Neuronal stem cell (in vitro differentiated cells): ENCODE results near the gene RELN.

Source experiments
- DNase-seq: peaks from one replicate; pipeline ENCODE4 v3.0.0-alpha.2; 2013; ENCODE audit warnings: low spot score
- H2AFZ ChIP-seq: one replicate; pipeline ENCODE4 v1.6.1; 2013; ENCODE audit warnings: mild to moderate bottlenecking, low read length, inconsistent platforms
- H2AK5ac ChIP-seq: 2 replicates; pipeline ENCODE4 v1.6.1; 2013; ENCODE audit warnings: low read depth, mild to moderate bottlenecking, inconsistent platforms, low read length, moderate library complexity, mixed read lengths
- H2BK120ac ChIP-seq: 2 replicates; pipeline ENCODE4 v1.6.1; 2013; ENCODE audit warnings: low read depth, mild to moderate bottlenecking, inconsistent platforms, low read length, moderate library complexity, mixed read lengths
- H2BK12ac ChIP-seq: one replicate; pipeline ENCODE4 v1.6.1; 2013; ENCODE audit warnings: low read length, inconsistent platforms
- H2BK15ac ChIP-seq: 2 replicates; pipeline ENCODE4 v1.6.1; 2013; ENCODE audit warnings: mild to moderate bottlenecking, low read length, inconsistent platforms, mixed read lengths
- H2BK5ac ChIP-seq: one replicate; pipeline ENCODE4 v1.6.1; 2013; ENCODE audit warnings: inconsistent platforms, mild to moderate bottlenecking, low read length, moderate library complexity
- H3K14ac ChIP-seq: one replicate; pipeline ENCODE4 v1.6.1; 2013; ENCODE audit warnings: low read length, inconsistent platforms
- H3K18ac ChIP-seq: 2 replicates; pipeline ENCODE4 v1.6.1; 2013; ENCODE audit warnings: low read length, inconsistent platforms
- H3K23ac ChIP-seq: 2 replicates; pipeline ENCODE4 v1.6.1; 2013; ENCODE audit warnings: low read depth, mild to moderate bottlenecking, mixed read lengths, low read length, inconsistent platforms; ENCODE audit not compliant: poor library complexity
- H3K27ac ChIP-seq: replicated peaks from 3 replicates; pipeline ENCODE4 v1.5.1; 2013; ENCODE audit warnings: low read length, inconsistent platforms
- H3K27me3 ChIP-seq, 3 experiments: 2 replicates each; pipeline ENCODE4 v1.6.1; 2013; ENCODE audit warnings: low read length in 3 of 3, mild to moderate bottlenecking in 2 of 3, inconsistent platforms in 1 of 3, low read depth in 1 of 3, mixed read lengths in 1 of 3, moderate library complexity in 1 of 3; ENCODE audit not compliant: control insufficient read depth in 3 of 3, insufficient read depth in 3 of 3
- H3K36me3 ChIP-seq, 2 donors: replicated peaks in 1 of 2; 2 replicates each; pipeline ENCODE4 v1.6.1; 2013; ENCODE audit warnings: low read length in 2 of 2; ENCODE audit not compliant: control insufficient read depth in 2 of 2, insufficient read depth in 2 of 2
- H3K4ac ChIP-seq: 2 replicates; pipeline ENCODE4 v1.6.1; 2013; ENCODE audit warnings: inconsistent platforms, mild to moderate bottlenecking, low read length, moderate library complexity
- H3K4me1 ChIP-seq, 2 donors: 1 replicate in 1 of 2; 2 replicates in 1 of 2; pipeline ENCODE4 v1.6.1; 2013; ENCODE audit warnings: low read length in 2 of 2, low read depth in 1 of 2; ENCODE audit not compliant: control insufficient read depth in 2 of 2, insufficient read depth in 1 of 2
- H3K4me2 ChIP-seq: one replicate; pipeline ENCODE4 v1.6.1; 2013; ENCODE audit warnings: mild to moderate bottlenecking, low read length, inconsistent platforms; ENCODE audit not compliant: insufficient read depth, poor library complexity, severe bottlenecking
- H3K4me3 ChIP-seq, 2 donors: 2 replicates each; pipeline ENCODE4 v1.5.1; 2013; ENCODE audit warnings: low read length in 2 of 2, mild to moderate bottlenecking in 2 of 2, inconsistent platforms in 1 of 2, moderate library complexity in 1 of 2
- H3K79me1 ChIP-seq: one replicate; pipeline ENCODE4 v1.6.1; 2013; ENCODE audit warnings: low read depth, mild to moderate bottlenecking, inconsistent platforms, low read length, moderate library complexity
- H3K9ac ChIP-seq: one replicate; pipeline ENCODE4 v1.6.1; 2013; ENCODE audit warnings: mild to moderate bottlenecking, low read depth, low read length, inconsistent platforms; ENCODE audit not compliant: poor library complexity
- H3K9me3 ChIP-seq, 2 donors: replicated peaks in 1 of 2; 2 replicates each; pipeline versions ENCODE3 to v1.6.1; 2013; ENCODE audit warnings: low read length in 2 of 2, mild to moderate bottlenecking in 2 of 2, inconsistent platforms in 1 of 2, low read depth in 1 of 2, mixed read lengths in 1 of 2, moderate library complexity in 1 of 2; ENCODE audit not compliant: control insufficient read depth in 2 of 2, insufficient read depth in 1 of 2
- H4K8ac ChIP-seq: one replicate; pipeline ENCODE4 v1.6.1; 2013; ENCODE audit warnings: low read depth, mild to moderate bottlenecking, inconsistent platforms, low read length, moderate library complexity
- H4K91ac ChIP-seq: one replicate; pipeline ENCODE4 v1.6.1; 2013; ENCODE audit warnings: low read length, low read depth, mild to moderate bottlenecking, inconsistent platforms; ENCODE audit not compliant: poor library complexity
- WGBS, 2 donors: extraction: QIAGEN DNeasy Blood & Tissue Kit; methylation state at CpG; one replicate each; pipeline ENCODE4 v1.1.7; 2013; ENCODE audit warnings: missing lambda C conversion rate in 2 of 2, mixed read lengths in 1 of 2; ENCODE audit not compliant: insufficient read length in 2 of 2, insufficient replicate concordance in 1 of 2; ENCODE audit errors: extremely low coverage in 2 of 2; 5-methylcytosine and 5-hydroxymethylcytosine counted together

The RELN gene

DNA sequence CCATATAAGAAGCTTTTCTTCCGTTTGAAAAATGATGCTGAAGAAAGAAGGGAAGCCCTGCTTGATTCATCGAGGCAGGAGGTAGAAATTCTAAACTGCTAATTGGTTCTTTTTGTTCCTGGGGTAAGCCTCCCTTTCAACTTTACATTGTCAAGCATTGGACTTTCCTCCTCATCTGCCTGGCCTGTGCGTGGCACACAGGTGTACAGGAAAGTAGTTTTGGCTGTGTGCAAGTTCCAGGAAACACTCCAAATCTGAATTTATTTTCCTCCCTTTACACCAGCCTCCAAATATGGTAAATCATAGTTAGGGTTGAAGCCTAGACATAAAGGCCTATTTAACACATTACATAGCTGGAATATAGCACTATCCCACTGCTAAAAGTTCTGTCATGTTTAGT lies 18.2 kb upstream of the RELN start:
- Histone ChIP-seq H3K9me3 (no peaks in the 10 kb centered on the region), H3K4me1 (peaks cover 0 to 1% of the 10 kb centered on the region in 2 donors), H3K23ac (no peak overlapping the region), H3K27ac (no peak overlapping the region), H4K8ac (no peak overlapping the region), H3K27me3 (no peaks in the 10 kb centered on the region), H3K79me1 (no peaks in the 10 kb centered on the region), H2BK120ac (no peak overlapping the region), H2AFZ (no peak overlapping the region), H2AK5ac (no peak overlapping the region), H2BK12ac (no peak overlapping the region), H3K4ac (no peak overlapping the region), H3K18ac (no peak overlapping the region), H3K9ac (no peak overlapping the region), H3K4me2 (no peak overlapping the region), H3K36me3 (no peaks in the 10 kb centered on the region), H3K14ac (no peak overlapping the region), H2BK5ac (no peak overlapping the region), H4K91ac (no peak overlapping the region), H3K4me3 (no peak overlapping the region), H2BK15ac (no peak overlapping the region)
- WGBS, 2 donors = no CpG with 5 or more reads among the region's 3 CpGs
- no peak for DNase-seq

DNA sequence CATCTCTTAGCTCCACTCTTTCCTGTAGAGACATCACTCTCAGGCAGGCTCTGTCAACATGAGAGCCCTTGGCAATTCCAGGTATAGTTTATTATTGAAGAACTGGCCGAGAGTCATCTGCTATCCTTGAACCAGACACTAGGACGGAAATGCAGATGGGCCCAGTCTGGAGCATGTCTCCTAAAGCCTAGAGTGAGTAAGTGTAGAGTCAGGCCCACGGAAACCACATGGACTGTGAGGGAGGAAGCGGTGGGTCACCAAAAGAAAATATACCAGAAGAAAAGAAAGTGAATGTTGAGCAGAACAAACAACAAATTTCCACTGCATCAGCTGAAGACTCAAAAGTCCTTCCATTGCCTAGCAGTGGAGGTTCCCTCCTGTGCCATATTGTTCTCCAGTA lies 15.7 kb upstream of the RELN start:
- no peak overlapping the region for H4K91ac ChIP-seq
- no peak overlapping the region for H2BK15ac ChIP-seq
- no peak overlapping the region for H3K18ac ChIP-seq
- H3K9me3 ChIP-seq = no peaks in the 10 kb centered on the region
- H2BK12ac ChIP-seq = no peak overlapping the region
- no CpG with 5 or more reads among the region's 4 CpGs for WGBS, 2 donors
- no peaks in the 10 kb centered on the region for H3K27me3 ChIP-seq
- H2AK5ac ChIP-seq = no peak overlapping the region
- H3K4me2 ChIP-seq = no peak overlapping the region
- no peak overlapping the region for H3K27ac ChIP-seq
- H3K4me1 ChIP-seq = peaks cover 0 to 1% of the 10 kb centered on the region in 2 donors
- no peaks in the 10 kb centered on the region for H3K79me1 ChIP-seq
- no peak overlapping the region for H3K23ac ChIP-seq
- no peak for DNase-seq
- no peak overlapping the region for H3K14ac ChIP-seq
- H3K9ac ChIP-seq = no peak overlapping the region
- no peak overlapping the region for H4K8ac ChIP-seq
- H2BK5ac ChIP-seq = no peak overlapping the region
- H3K36me3 ChIP-seq = no peaks in the 10 kb centered on the region
- no peak overlapping the region for H2BK120ac ChIP-seq
- peak overlapping the region; percentile 27 for H2AFZ ChIP-seq
- H3K4me3 ChIP-seq = no peak overlapping the region
- H3K4ac ChIP-seq = no peak overlapping the region

DNA sequence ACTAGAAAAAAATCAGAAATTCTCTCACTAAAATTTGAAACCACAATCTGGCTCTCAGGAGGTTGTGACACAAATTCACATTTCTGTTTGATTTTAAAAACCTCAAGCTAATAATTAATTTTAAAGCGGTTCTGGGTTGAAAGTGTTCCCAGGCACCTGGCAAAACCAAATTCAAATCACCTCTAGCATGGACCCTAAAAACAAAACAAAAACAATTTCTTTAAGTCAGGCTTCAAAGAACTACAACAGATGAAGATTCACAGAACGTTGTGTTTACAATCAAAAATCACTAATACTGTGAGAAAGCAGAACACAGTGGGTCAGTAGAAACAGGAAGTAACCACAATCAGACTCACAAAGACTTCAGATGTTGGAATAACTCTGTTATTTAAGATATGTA lies 7.2 kb upstream of the RELN start:
- no peak for DNase-seq
- no peak overlapping the region for H2BK15ac ChIP-seq

DNA sequence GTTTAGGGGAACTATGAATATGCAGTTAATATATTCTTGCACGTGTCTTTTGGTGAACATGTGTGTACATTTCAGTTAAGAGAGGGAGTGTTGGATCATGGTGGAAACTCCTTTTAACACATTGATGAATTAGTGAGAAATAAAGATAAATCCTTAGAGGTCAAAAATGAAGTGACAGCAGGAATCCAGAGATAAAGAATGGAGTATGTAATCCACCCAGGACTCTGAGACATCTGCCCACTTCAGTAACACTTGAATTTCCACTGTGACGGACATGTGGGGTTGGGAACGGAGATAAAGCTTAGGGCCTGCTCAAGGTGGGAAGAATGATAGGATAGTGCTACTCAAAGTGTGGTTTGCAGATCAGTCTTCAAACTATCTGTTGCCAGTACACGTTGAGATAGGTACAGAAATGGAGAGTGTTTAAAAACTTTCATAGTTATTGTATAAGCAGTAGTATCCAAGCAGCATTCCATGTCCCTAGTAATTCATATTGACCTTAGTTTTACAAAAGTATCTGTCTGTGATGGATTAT lies 6.6 kb upstream of the RELN start:
- no peak overlapping the region for H3K4me2 ChIP-seq
- H3K79me1 ChIP-seq = no peaks in the 10 kb centered on the region
- no peak overlapping the region for H2BK12ac ChIP-seq
- no peak overlapping the region for H2AK5ac ChIP-seq
- no peak overlapping the region for H3K9ac ChIP-seq
- H3K36me3 ChIP-seq = no peaks in the 10 kb centered on the region
- H3K27me3 ChIP-seq = peaks cover 0 to 16% (median 7%) of the 10 kb centered on the region in 3 experiments
- H2BK15ac ChIP-seq = no peak overlapping the region
- no peak overlapping the region for H2AFZ ChIP-seq
- H4K8ac ChIP-seq = no peak overlapping the region
- no peak overlapping the region for H3K14ac ChIP-seq
- H3K4ac ChIP-seq = no peak overlapping the region
- H3K27ac ChIP-seq = no peak overlapping the region
- no peaks in the 10 kb centered on the region for H3K9me3 ChIP-seq
- H3K4me3 ChIP-seq = no peak overlapping the region
- no peak overlapping the region for H2BK5ac ChIP-seq
- no peak overlapping the region for H3K18ac ChIP-seq
- H3K23ac ChIP-seq = no peak overlapping the region
- WGBS, 2 donors = no CpG with 5 or more reads among the region's 4 CpGs
- H3K4me1 ChIP-seq = no peaks in the 10 kb centered on the region
- no peak overlapping the region for H4K91ac ChIP-seq
- DNase-seq = no peak
- H2BK120ac ChIP-seq = no peak overlapping the region

More for the DNA sequence above, 7.2 kb upstream of the RELN start:
- Histone ChIP-seq H2BK12ac (no peak overlapping the region), H3K9ac (no peak overlapping the region), H3K4me3 (no peak overlapping the region), H2BK120ac (no peak overlapping the region), H3K4me2 (no peak overlapping the region), H2AK5ac (no peak overlapping the region), H2BK5ac (no peak overlapping the region), H2AFZ (no peak overlapping the region), H3K36me3 (no peaks in the 10 kb centered on the region), H3K27ac (no peak overlapping the region), H3K14ac (no peak overlapping the region), H3K27me3 (peaks cover 0 to 10% (median 2%) of the 10 kb centered on the region in 3 experiments), H3K18ac (no peak overlapping the region), H3K4ac (no peak overlapping the region), H3K79me1 (no peaks in the 10 kb centered on the region), H3K23ac (no peak overlapping the region), H3K4me1 (no peaks in the 10 kb centered on the region), H3K9me3 (no peaks in the 10 kb centered on the region), H4K8ac (no peak overlapping the region), H4K91ac (no peak overlapping the region)
- WGBS, 2 donors = no CpG with 5 or more reads among the region's 2 CpGs
